Peyer's patch (tissue), 4 donors: ENCODE data around the gene AMT. TPM values are rescaled to one million over a fixed set of nuclear protein-coding genes. Genes with fewer than 3 reads are reported as not detected.

Source experiments
- DNase-seq, 3 donors: peaks; one replicate each; pipeline ENCODE4 v3.0.0-alpha.2; 2017 to 2019
- H3K27ac ChIP-seq, 4 donors: fragments of 200-600 bp; sonication (generic); one replicate each; pipeline ENCODE4 v1.5.1; 2016 to 2019
- H3K27me3 ChIP-seq, 2 donors: fragments of 200-600 bp; sonication (generic); one replicate each; pipeline ENCODE4 v1.5.1; 2019
- H3K36me3 ChIP-seq, 3 donors: fragments of 200-600 bp; sonication (generic); one replicate each; pipeline ENCODE4 v1.5.1; 2016 to 2019
- H3K4me1 ChIP-seq, 4 donors: fragments of 200-600 bp; sonication (generic); one replicate each; pipeline ENCODE4 v1.5.1; 2016 to 2019
- H3K4me3 ChIP-seq, 4 donors: fragments of 200-600 bp; sonication (generic); 1 replicate in 3 of 4; 2 replicates in 1 of 4; pipeline ENCODE4 v1.5.1; 2016 to 2019; ENCODE audit warnings: mild to moderate bottlenecking in 1 of 4
- H3K9me3 ChIP-seq, 4 donors: fragments of 200-600 bp; sonication (generic); one replicate each; pipeline ENCODE4 v1.5.1; 2016 to 2019; ENCODE audit warnings: mild to moderate bottlenecking in 1 of 4
- POLR2A ChIP-seq, 2 donors: fragments of 450-650 bp; IDR thresholded peaks; one replicate each; pipeline ENCODE4 v1.5.1; 2017; ENCODE audit warnings: antibody characterized with exemption in 2 of 2, mild to moderate bottlenecking in 2 of 2, moderate library complexity in 2 of 2
- total RNA-seq, 4 donors: library from RNA; depleted of rRNA; stranded (reverse); fragments of >200 nt; gene quantifications; one replicate each; pipeline ENCODE4 v1.1.0, GENCODE V29; 2016
- TF ChIP-seq, protein P1 (sequence below), 6 experiments: fragments of 450-650 bp in 4 of 6; fragments of 200-600 bp in 2 of 6; sonication (generic) in 1 of 6; IDR thresholded peaks; one replicate each; pipeline ENCODE4 v1.5.1; 2017 to 2019; ENCODE audit warnings: antibody characterized with exemption in 6 of 6, mild to moderate bottlenecking in 3 of 6, moderate library complexity in 1 of 6

The AMT gene
- total RNA-seq, 4 donors from 2014 or later = 13.3 to 32.9 (median 25.1) TPM

DNA sequence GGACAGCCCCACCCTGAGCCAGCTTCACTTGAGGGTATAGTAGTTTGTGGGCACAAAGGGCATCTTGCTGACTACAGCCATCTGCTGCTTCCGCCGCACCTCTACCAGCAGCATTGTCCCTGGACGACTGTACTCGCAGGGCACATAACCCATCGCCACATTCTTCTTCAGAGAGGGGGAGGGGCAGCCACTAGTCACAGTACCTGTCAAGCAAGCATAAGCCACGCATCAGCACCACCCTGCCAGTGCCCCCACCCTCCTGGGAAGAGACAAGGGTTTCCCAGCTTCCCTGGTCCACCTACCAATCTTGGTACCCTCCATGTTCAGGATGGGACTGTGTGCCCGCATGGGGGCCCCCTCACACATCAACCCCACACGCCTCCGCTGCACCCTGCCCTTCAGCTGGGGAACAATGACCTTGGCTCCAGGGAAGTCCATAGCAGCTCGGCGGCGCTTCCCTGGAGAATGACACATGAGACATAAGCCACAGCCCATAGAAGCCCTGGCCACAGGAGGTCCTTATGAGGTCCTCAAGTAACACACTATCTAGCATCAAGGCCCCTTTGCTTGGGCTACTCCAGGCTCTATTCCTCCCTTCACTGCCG is 4.7 kb downstream of the AMT start:
- Histone ChIP-seq H3K4me1 (peaks cover 3 to 30% (median 27%) of the 10 kb centered on the region in 4 donors), H3K4me3 (peak overlapping the region in 1 of 4 donors; percentile 9), H3K27ac (peak overlapping the region in 2 of 4 donors; percentile 74 to 79), H3K9me3 (no peaks in the 10 kb centered on the region), H3K36me3 (peaks cover 0 to 20% (median 0%) of the 10 kb centered on the region in 3 donors), H3K27me3 (no peaks in the 10 kb centered on the region)
- DNase-seq = no peak
- TF ChIP-seq POLR2A (IDR thresholded peaks at IDR 0.05) = no peak
- TF ChIP-seq, protein P1, sequence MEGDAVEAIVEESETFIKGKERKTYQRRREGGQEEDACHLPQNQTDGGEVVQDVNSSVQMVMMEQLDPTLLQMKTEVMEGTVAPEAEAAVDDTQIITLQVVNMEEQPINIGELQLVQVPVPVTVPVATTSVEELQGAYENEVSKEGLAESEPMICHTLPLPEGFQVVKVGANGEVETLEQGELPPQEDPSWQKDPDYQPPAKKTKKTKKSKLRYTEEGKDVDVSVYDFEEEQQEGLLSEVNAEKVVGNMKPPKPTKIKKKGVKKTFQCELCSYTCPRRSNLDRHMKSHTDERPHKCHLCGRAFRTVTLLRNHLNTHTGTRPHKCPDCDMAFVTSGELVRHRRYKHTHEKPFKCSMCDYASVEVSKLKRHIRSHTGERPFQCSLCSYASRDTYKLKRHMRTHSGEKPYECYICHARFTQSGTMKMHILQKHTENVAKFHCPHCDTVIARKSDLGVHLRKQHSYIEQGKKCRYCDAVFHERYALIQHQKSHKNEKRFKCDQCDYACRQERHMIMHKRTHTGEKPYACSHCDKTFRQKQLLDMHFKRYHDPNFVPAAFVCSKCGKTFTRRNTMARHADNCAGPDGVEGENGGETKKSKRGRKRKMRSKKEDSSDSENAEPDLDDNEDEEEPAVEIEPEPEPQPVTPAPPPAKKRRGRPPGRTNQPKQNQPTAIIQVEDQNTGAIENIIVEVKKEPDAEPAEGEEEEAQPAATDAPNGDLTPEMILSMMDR (IDR thresholded peaks at IDR 0.05) = no peak

- DNase-seq = no peak
- Histone ChIP-seq H3K36me3 (peaks cover 0 to 20% (median 0%) of the 10 kb centered on the region in 3 donors), H3K27me3 (no peaks in the 10 kb centered on the region), H3K4me1 (peaks cover 3 to 30% (median 24%) of the 10 kb centered on the region in 4 donors), H3K27ac (peak overlapping the region; percentile 29 to 79 (median 60)), H3K9me3 (no peaks in the 10 kb centered on the region), H3K4me3 (no peak overlapping the region)
- no peak for TF ChIP-seq POLR2A (IDR thresholded peaks at IDR 0.05)
- TF ChIP-seq, protein P1 (IDR thresholded peaks at IDR 0.05) = no peak
Observed at GRCh38 chr3:49416867-49417266, 5.4 kb downstream of the AMT start.

GRCh38 chr3:49415931-49416601 is 6.2 kb downstream of the AMT start:
- H3K27ac ChIP-seq = peak overlapping the region; percentile 29 to 79 (median 70)
- DNase-seq = peak in 2 of 3 donors; percentile 80 to 84
- peaks cover 0 to 20% (median 0%) of the 10 kb centered on the region in 3 donors for H3K36me3 ChIP-seq
- peak overlapping the region in 1 of 4 donors; percentile 23 for H3K4me3 ChIP-seq
- TF ChIP-seq, protein P1 (IDR thresholded peaks at IDR 0.05) = no peak
- no peak for TF ChIP-seq POLR2A (IDR thresholded peaks at IDR 0.05)
- no peaks in the 10 kb centered on the region for H3K27me3 ChIP-seq
- H3K9me3 ChIP-seq = no peaks in the 10 kb centered on the region
- peaks cover 3 to 30% (median 24%) of the 10 kb centered on the region in 4 donors for H3K4me1 ChIP-seq

GRCh38 chr3:49414753-49415152 is 7.5 kb downstream of the AMT start:
- no peak for TF ChIP-seq POLR2A (IDR thresholded peaks at IDR 0.05)
- TF ChIP-seq, protein P1 (IDR thresholded peaks at IDR 0.05) = no peak
- H3K36me3 ChIP-seq = peaks cover 0 to 20% (median 0%) of the 10 kb centered on the region in 3 donors
- peak overlapping the region in 3 of 4 donors; percentile 66 to 79 (median 74) for H3K27ac ChIP-seq
- peaks cover 3 to 35% (median 30%) of the 10 kb centered on the region in 4 donors for H3K4me1 ChIP-seq
- DNase-seq = no peak
- H3K4me3 ChIP-seq = no peak overlapping the region
- H3K9me3 ChIP-seq = no peaks in the 10 kb centered on the region
- H3K27me3 ChIP-seq = no peaks in the 10 kb centered on the region

- peak overlapping the region in 2 of 4 donors; percentile 74 to 99 for H3K4me3 ChIP-seq
- no peaks in the 10 kb centered on the region for H3K9me3 ChIP-seq
- TF ChIP-seq, protein P1 (IDR thresholded peaks at IDR 0.05) = no peak
- H3K27me3 ChIP-seq = no peaks in the 10 kb centered on the region
- no peak for DNase-seq
- H3K27ac ChIP-seq = peak overlapping the region in 3 of 4 donors; percentile 94 to 100 (median 98)
- peaks cover 3 to 46% (median 37%) of the 10 kb centered on the region in 4 donors for H3K4me1 ChIP-seq
- peaks cover 0 to 20% (median 0%) of the 10 kb centered on the region in 3 donors for H3K36me3 ChIP-seq
Observed at GRCh38 chr3:49413338-49413734, 8.9 kb downstream of the AMT start.
